ENCODE data around the gene LCE5A. TPM values are rescaled to one million over a fixed set of nuclear protein-coding genes. Genes with fewer than 3 reads are reported as not detected.
"Not testable (repeated sequence)": the region's sequence is repeated elsewhere in the genome, so short reads cannot be mapped to it uniquely, and the experiment has no call there.

Gene LCE5A
- total RNA-seq, 2 experiments from 2014 or later = not detected

GRCh38 chr1:152539901-152540300 is 29.3 kb downstream of the LCE5A start:
- H3K27me3 Mint-ChIP-seq = peaks cover 60% of the 10 kb centered on the region
- no peak overlapping the region for H3K4me3 Mint-ChIP-seq
- no peak for DNase-seq
- H3K9me3 ChIP-seq (ENCODE audit: control insufficient read depth in 1 of 2, insufficient read depth in 1 of 2, low read length in 2 of 2) = no peaks in the 10 kb centered on the region
- H3K36me3 Mint-ChIP-seq (ENCODE audit: low read depth) = no peaks in the 10 kb centered on the region
- H3K4me1 Mint-ChIP-seq (ENCODE audit: low read depth) = no peaks in the 10 kb centered on the region
- H3K27me3 ChIP-seq (ENCODE audit: control insufficient read depth in 1 of 2, insufficient read depth in 2 of 2, low read length in 2 of 2) = peaks cover 4 to 28% of the 10 kb centered on the region in 2 experiments
- H3K27ac Mint-ChIP-seq = no peak overlapping the region
- H3K9me3 Mint-ChIP-seq = no peaks in the 10 kb centered on the region
- no peak overlapping the region for H3K27ac ChIP-seq (ENCODE audit: low read depth in 1 of 2, low read length in 2 of 2)
- intact Hi-C loops (cut with DNase I, micrococcal nuclease) = no loop called here
- no peak for TF ChIP-seq CTCF (IDR thresholded peaks at IDR 0.05)
- ATAC-seq (ENCODE audit: poor library complexity) = no peak
- H3K4me3 ChIP-seq (ENCODE audit: low read length) = no peak overlapping the region
- H3K36me3 ChIP-seq (ENCODE audit: insufficient read depth, low read length) = no peaks in the 10 kb centered on the region
- ChIA-PET CTCF (no interaction called here), POLR2A (no interaction called here)
- no peaks in the 10 kb centered on the region for H3K4me1 ChIP-seq (ENCODE audit: insufficient read depth, low read length)

DNA sequence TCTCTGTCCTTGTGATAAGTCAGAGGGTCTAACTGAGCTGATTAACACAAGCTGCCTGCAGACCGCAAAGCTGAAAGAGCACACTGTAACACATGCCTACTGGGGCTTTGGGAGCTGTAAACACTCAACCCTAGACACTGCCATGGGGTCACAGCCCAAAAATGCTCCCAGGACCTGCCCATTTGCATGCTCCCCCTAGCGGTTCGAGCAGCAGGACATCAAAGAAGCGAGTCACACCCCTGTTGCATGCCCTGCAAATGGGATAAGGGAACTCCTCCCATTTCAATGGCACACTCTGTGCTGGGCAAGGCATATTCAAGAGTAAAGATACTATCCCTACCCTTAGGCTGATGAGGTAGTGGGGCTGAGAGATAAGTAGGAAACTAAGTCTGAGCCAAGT is 33.2 kb downstream of the LCE5A start:
- CTCF ChIA-PET = no interaction called here
- Histone ChIP-seq H3K4me3 (ENCODE audit: low read length) (no peak overlapping the region), H3K36me3 (ENCODE audit: insufficient read depth, low read length) (no peaks in the 10 kb centered on the region), H3K9me3 (ENCODE audit: control insufficient read depth in 1 of 2, insufficient read depth in 1 of 2, low read length in 2 of 2) (no peaks in the 10 kb centered on the region), H3K27ac (ENCODE audit: low read depth in 1 of 2, low read length in 2 of 2) (no peak overlapping the region), H3K4me1 (ENCODE audit: insufficient read depth, low read length) (no peaks in the 10 kb centered on the region), H3K27me3 (ENCODE audit: control insufficient read depth in 1 of 2, insufficient read depth in 2 of 2, low read length in 2 of 2) (peaks cover 4 to 16% of the 10 kb centered on the region in 2 experiments)
- Mint-ChIP-seq H3K4me3 (no peak overlapping the region), H3K27me3 (peaks cover 42% of the 10 kb centered on the region), H3K4me1 (ENCODE audit: low read depth) (no peaks in the 10 kb centered on the region), H3K9me3 (no peaks in the 10 kb centered on the region), H3K27ac (no peak overlapping the region), H3K36me3 (ENCODE audit: low read depth) (no peaks in the 10 kb centered on the region)
- POLR2A ChIA-PET = no interaction called here
- DNase-seq (no peak), ATAC-seq (ENCODE audit: poor library complexity) (no peak)
- intact Hi-C loops (cut with DNase I, micrococcal nuclease) = no loop called here
- no peak for TF ChIP-seq CTCF (IDR thresholded peaks at IDR 0.05)

DNA sequence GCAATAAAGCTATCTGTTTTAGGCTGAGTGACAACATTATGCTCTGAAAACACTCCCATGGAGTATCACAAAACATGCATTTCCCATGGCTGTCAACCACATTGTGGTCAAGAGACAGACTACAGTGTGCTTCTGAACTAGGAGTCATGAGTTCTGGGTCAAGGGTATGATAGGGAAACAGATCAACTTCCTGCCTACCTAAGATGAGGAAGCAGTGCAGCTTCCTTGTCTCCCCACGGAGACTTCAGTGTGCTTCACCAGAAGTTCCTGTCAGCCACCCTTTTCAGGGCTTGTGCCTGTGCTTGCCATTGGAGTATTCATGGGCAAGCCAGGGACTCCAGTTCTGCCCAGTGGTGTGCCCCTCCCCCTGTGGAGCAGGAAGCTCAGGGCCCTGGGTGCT is 36.1 kb downstream of the LCE5A start:
- intact Hi-C loops (cut with DNase I, micrococcal nuclease) = no loop called here
- DNase-seq (no peak), ATAC-seq (ENCODE audit: poor library complexity) (no peak)
- Histone ChIP-seq H3K27ac (ENCODE audit: low read depth in 1 of 2, low read length in 2 of 2) (no peak overlapping the region), H3K36me3 (ENCODE audit: insufficient read depth, low read length) (no peaks in the 10 kb centered on the region), H3K27me3 (ENCODE audit: control insufficient read depth in 1 of 2, insufficient read depth in 2 of 2, low read length in 2 of 2) (peaks cover 2 to 8% of the 10 kb centered on the region in 2 experiments), H3K4me3 (ENCODE audit: low read length) (no peak overlapping the region), H3K4me1 (ENCODE audit: insufficient read depth, low read length) (no peaks in the 10 kb centered on the region), H3K9me3 (ENCODE audit: control insufficient read depth in 1 of 2, insufficient read depth in 1 of 2, low read length in 2 of 2) (no peaks in the 10 kb centered on the region)
- Mint-ChIP-seq H3K9me3 (no peaks in the 10 kb centered on the region), H3K36me3 (ENCODE audit: low read depth) (no peaks in the 10 kb centered on the region), H3K27ac (no peak overlapping the region), H3K27me3 (peaks cover 26% of the 10 kb centered on the region), H3K4me3 (no peak overlapping the region), H3K4me1 (ENCODE audit: low read depth) (no peaks in the 10 kb centered on the region)
- POLR2A ChIA-PET = no interaction called here
- CTCF ChIA-PET = no interaction called here
- no peak for TF ChIP-seq CTCF (IDR thresholded peaks at IDR 0.05)

- H3K4me3 ChIP-seq (ENCODE audit: low read length); intact Hi-C loops (cut with DNase I, micrococcal nuclease); H3K27me3 ChIP-seq (ENCODE audit: control insufficient read depth in 1 of 2, insufficient read depth in 2 of 2, low read length in 2 of 2); H3K4me1 Mint-ChIP-seq (ENCODE audit: low read depth); H3K4me3 Mint-ChIP-seq; H3K27ac Mint-ChIP-seq; POLR2A ChIA-PET; CTCF ChIA-PET; DNase-seq; H3K4me1 ChIP-seq (ENCODE audit: insufficient read depth, low read length); H3K9me3 Mint-ChIP-seq; H3K27ac ChIP-seq (ENCODE audit: low read depth in 1 of 2, low read length in 2 of 2); H3K36me3 ChIP-seq (ENCODE audit: insufficient read depth, low read length); H3K36me3 Mint-ChIP-seq (ENCODE audit: low read depth); H3K9me3 ChIP-seq (ENCODE audit: control insufficient read depth in 1 of 2, insufficient read depth in 1 of 2, low read length in 2 of 2); ATAC-seq (ENCODE audit: poor library complexity): not testable (repeated sequence)
- H3K27me3 Mint-ChIP-seq = peaks cover 17% of the 10 kb centered on the region
Measured at GRCh38 chr1:152548358-152548757, 37.8 kb downstream of the LCE5A start.

Other genes starting within 250 kb of the LCE5A start
- gene FLG, start 185.6 kb upstream of the LCE5A start, total RNA-seq = not detected
- not detected for gene FLG2, start 150.8 kb upstream of the LCE5A start, total RNA-seq
- not detected for gene CRNN, start 96.5 kb upstream of the LCE5A start, total RNA-seq
- gene CRCT1, start 3.7 kb downstream of the LCE5A start, total RNA-seq = not detected
- gene LCE3E, start 56.0 kb downstream of the LCE5A start, total RNA-seq = not detected
- gene LCE3D, start 69.7 kb downstream of the LCE5A start, total RNA-seq = not detected
- gene LCE3C, start 89.4 kb downstream of the LCE5A start, total RNA-seq = not detected
- not detected for gene LCE3B, start 103.0 kb downstream of the LCE5A start, total RNA-seq
- gene LCE3A, start 112.3 kb downstream of the LCE5A start, total RNA-seq = not detected
- gene LCE2D, start 152.6 kb downstream of the LCE5A start, total RNA-seq = not detected
- gene LCE2C, start 164.5 kb downstream of the LCE5A start, total RNA-seq = not detected
- gene LCE2B, start 175.3 kb downstream of the LCE5A start, total RNA-seq = not detected
- gene LCE2A, start 187.5 kb downstream of the LCE5A start, total RNA-seq = not detected
- gene LCE4A, start 197.4 kb downstream of the LCE5A start, total RNA-seq = not detected
- not detected for gene KPRP, start 247.2 kb downstream of the LCE5A start, total RNA-seq